Neural cell (in vitro differentiated cells): ENCODE measurements around the gene AVEN. TPM values are rescaled to one million over a fixed set of nuclear protein-coding genes. Genes with fewer than 3 reads are reported as not detected.
"Not testable (repeated sequence)": the region's sequence is repeated elsewhere in the genome, so short reads cannot be mapped to it uniquely, and the experiment has no call there.

Experiments used
- H2AFZ ChIP-seq: fragments of 200-600, 300-800 bp; sonication (generic), shearing (Covaris generic); 2 replicates; pipeline ENCODE4 v1.6.0; 2014; ENCODE audit warnings: low read depth, mild to moderate bottlenecking, antibody characterized with exemption, low read length, moderate library complexity
- H3F3A ChIP-seq: fragments of 200-600 bp; shearing (Covaris generic); 2 replicates; pipeline ENCODE4 v1.6.1; 2016; ENCODE audit warnings: mild to moderate bottlenecking, moderate library complexity, mixed read lengths, antibody characterized with exemption, low read length; ENCODE audit not compliant: insufficient read depth, poor library complexity, severe bottlenecking
- H3K27ac ChIP-seq: fragments of 200-600, 300-800 bp; sonication (generic), shearing (Covaris generic); 2 replicates; pipeline ENCODE4 v1.5.1; 2014; ENCODE audit warnings: mild to moderate bottlenecking, low read length, moderate library complexity
- H3K27me3 ChIP-seq: fragments of 300-800, 200-600 bp; sonication (generic), shearing (Covaris generic); 2 replicates; pipeline ENCODE4 v1.6.0; 2014; ENCODE audit warnings: mild to moderate bottlenecking, low read depth, low read length, moderate library complexity; ENCODE audit not compliant: insufficient read depth
- H3K36me3 ChIP-seq: fragments of 300-800, 200-600 bp; sonication (generic), shearing (Covaris generic); 2 replicates; pipeline ENCODE4 v1.5.1; 2014; ENCODE audit warnings: mild to moderate bottlenecking, antibody characterized with exemption, low read length, moderate library complexity; ENCODE audit not compliant: insufficient read depth
- H3K4me2 ChIP-seq: fragments of 300-800, 200-600 bp; sonication (generic), shearing (Covaris generic); 2 replicates; pipeline ENCODE4 v1.6.0; 2014; ENCODE audit warnings: mild to moderate bottlenecking, low read length
- H3K4me3 ChIP-seq: fragments of 300-800, 200-600 bp; sonication (generic), shearing (Covaris generic); 2 replicates; pipeline ENCODE4 v1.5.1; 2014; ENCODE audit warnings: mild to moderate bottlenecking, low read length, moderate library complexity
- H3K79me2 ChIP-seq: fragments of 200-600 bp; shearing (Covaris generic); replicated peaks from 2 replicates; pipeline ENCODE4 v1.6.0; 2014; ENCODE audit warnings: mild to moderate bottlenecking, low read length, moderate library complexity; ENCODE audit not compliant: insufficient read depth
- H3K9ac ChIP-seq: fragments of 300-800, 200-600 bp; sonication (generic), shearing (Covaris generic); 2 replicates; pipeline ENCODE4 v1.6.1; 2016; ENCODE audit warnings: mild to moderate bottlenecking, low read length, mixed read lengths
- H3K9me2 ChIP-seq: fragments of 200-600 bp; shearing (Covaris generic); 2 replicates; pipeline ENCODE4 v1.6.1; 2016; ENCODE audit warnings: mild to moderate bottlenecking, low read length, mixed read lengths; ENCODE audit not compliant: insufficient read depth
- H3K9me3 ChIP-seq: fragments of 200-600, 300-800 bp; sonication (generic), shearing (Covaris generic); 2 replicates; pipeline ENCODE4 v1.6.1; 2016; ENCODE audit warnings: mild to moderate bottlenecking, mixed run types, low read length, moderate library complexity, mixed read lengths
- H4K20me1 ChIP-seq: fragments of 200-600 bp; shearing (Covaris generic); 2 replicates; pipeline ENCODE4 v1.6.1; 2016; ENCODE audit warnings: mild to moderate bottlenecking, mixed run types; ENCODE audit not compliant: insufficient read depth
- CTCF ChIP-seq: fragments of 450-650 bp; IDR thresholded peaks from 2 replicates; pipeline ENCODE4 v1.5.1; 2014; ENCODE audit warnings: antibody characterized with exemption, mild to moderate bottlenecking, moderate library complexity; ENCODE audit not compliant: poor library complexity, severe bottlenecking
- EP300 ChIP-seq: fragments of 450-650 bp; conservative IDR thresholded peaks from 2 replicates; pipeline ENCODE4 v1.6.1; 2014; ENCODE audit warnings: antibody characterized with exemption, mild to moderate bottlenecking, moderate library complexity; ENCODE audit not compliant: poor library complexity, severe bottlenecking
- EZH2 ChIP-seq: fragments of 200-600, 300-800 bp; shearing (Covaris generic), sonication (generic); IDR thresholded peaks from 2 replicates; pipeline ENCODE4 v1.6.1; 2014; ENCODE audit warnings: antibody characterized with exemption, low read length, borderline replicate concordance, mild to moderate bottlenecking; ENCODE audit not compliant: insufficient read depth, poor library complexity, severe bottlenecking
- MXI1 ChIP-seq: fragments of 450-650 bp; conservative IDR thresholded peaks from 2 replicates; pipeline ENCODE4 v1.6.1; 2014; ENCODE audit warnings: antibody characterized with exemption, mild to moderate bottlenecking; ENCODE audit not compliant: poor library complexity, severe bottlenecking
- POLR2AphosphoS5 ChIP-seq: IDR thresholded peaks from 2 replicates; pipeline ENCODE4 v1.6.1; 2012
- RAD21 ChIP-seq: fragments of 450-650 bp; conservative IDR thresholded peaks from 2 replicates; pipeline ENCODE4 v1.6.1; 2014; ENCODE audit warnings: antibody characterized with exemption, mild to moderate bottlenecking, moderate library complexity
- REST ChIP-seq: IDR thresholded peaks from 2 replicates; pipeline ENCODE4 v1.6.1; 2012; ENCODE audit warnings: borderline replicate concordance
- SMC3 ChIP-seq: fragments of 450-650 bp; conservative IDR thresholded peaks from 2 replicates; pipeline ENCODE4 v1.6.1; 2014; ENCODE audit warnings: antibody characterized with exemption, mild to moderate bottlenecking, moderate library complexity; ENCODE audit not compliant: poor library complexity
- TAF1 ChIP-seq: IDR thresholded peaks from 2 replicates; pipeline ENCODE4 v1.6.1; 2012; ENCODE audit warnings: low read depth
- polyA plus RNA-seq: library from polyadenylated mRNA; depleted of rRNA; stranded (reverse); fragments of >200 nt; gene quantifications from 2 replicates; pipeline ENCODE4 v1.2.3, GENCODE V29; 2014

AVEN gene
- polyA plus RNA-seq, 1 donor from 2014 or later = 14.1 TPM

- Histone ChIP-seq H3K9me2 (no peaks in the 10 kb centered on the region), H3K4me2 (no peak overlapping the region), H3K79me2 (no peaks in the 10 kb centered on the region), H3K36me3 (no peaks in the 10 kb centered on the region), H2AFZ (no peak overlapping the region), H3K27me3 (no peaks in the 10 kb centered on the region), H4K20me1 (no peaks in the 10 kb centered on the region), H3K27ac (no peak overlapping the region), H3K4me3 (no peak overlapping the region), H3K9me3 (peaks cover under 1% of the 10 kb centered on the region), H3F3A (no peaks in the 10 kb centered on the region), H3K9ac (no peak overlapping the region)
- TF ChIP-seq CTCF (no peak), REST (no peak), RAD21 (no peak), TAF1 (no peak)
These were observed 15.1 kb downstream of the AVEN start for GRCh38 chr15:34023907-34024306.

GRCh38 chr15:34019369-34019990, 19.5 kb downstream of the AVEN start:
- Histone ChIP-seq H3K36me3 (no peaks in the 10 kb centered on the region), H3K9me2 (no peaks in the 10 kb centered on the region), H3F3A (no peaks in the 10 kb centered on the region), H4K20me1 (no peaks in the 10 kb centered on the region), H3K27ac (no peak overlapping the region), H2AFZ (no peak overlapping the region), H3K9me3 (peaks cover 4% of the 10 kb centered on the region), H3K27me3 (no peaks in the 10 kb centered on the region), H3K4me3 (no peak overlapping the region), H3K79me2 (no peaks in the 10 kb centered on the region), H3K4me2 (no peak overlapping the region), H3K9ac (no peak overlapping the region)
- no peak for TF ChIP-seq EP300
- no peak for TF ChIP-seq SMC3
- TF ChIP-seq RAD21 = no peak
- no peak for TF ChIP-seq CTCF
- TF ChIP-seq EZH2 = no peak
- no peak for TF ChIP-seq TAF1
- TF ChIP-seq REST = no peak
- TF ChIP-seq MXI1 = no peak
- TF ChIP-seq POLR2AphosphoS5 = no peak

- not testable (repeated sequence) for H3K27ac ChIP-seq, H3K4me3 ChIP-seq
These were observed 20.3 kb downstream of the AVEN start for GRCh38 chr15:34018738-34019137.

More at GRCh38 chr15:34018738-34019137, 20.3 kb downstream of the AVEN start:
- not testable (repeated sequence) for H3K36me3 ChIP-seq, H4K20me1 ChIP-seq, H2AFZ ChIP-seq, H3K9me3 ChIP-seq, H3F3A ChIP-seq, H3K27me3 ChIP-seq, H3K4me2 ChIP-seq, H3K9me2 ChIP-seq, H3K79me2 ChIP-seq, H3K9ac ChIP-seq
